GM18505 (cell line): ENCODE measurements around the gene TREH.
A peak's percentile ranks its signal among the peaks of the same experiment; 100 is the strongest.

Experiments
- ATAC-seq: cut with Tn5 transposase; IDR thresholded peaks from one replicate; pipeline ENCODE4 v1.9.1; 2021; ENCODE audit not compliant: unreplicated experiment
- POLR2A ChIP-seq: IDR thresholded peaks from 4 replicates; pipeline ENCODE4 v1.6.1; 2011; ENCODE audit warnings: borderline replicate concordance; ENCODE audit not compliant: insufficient read depth, insufficient read length; ENCODE audit errors: extremely low read depth

The TREH gene

DNA sequence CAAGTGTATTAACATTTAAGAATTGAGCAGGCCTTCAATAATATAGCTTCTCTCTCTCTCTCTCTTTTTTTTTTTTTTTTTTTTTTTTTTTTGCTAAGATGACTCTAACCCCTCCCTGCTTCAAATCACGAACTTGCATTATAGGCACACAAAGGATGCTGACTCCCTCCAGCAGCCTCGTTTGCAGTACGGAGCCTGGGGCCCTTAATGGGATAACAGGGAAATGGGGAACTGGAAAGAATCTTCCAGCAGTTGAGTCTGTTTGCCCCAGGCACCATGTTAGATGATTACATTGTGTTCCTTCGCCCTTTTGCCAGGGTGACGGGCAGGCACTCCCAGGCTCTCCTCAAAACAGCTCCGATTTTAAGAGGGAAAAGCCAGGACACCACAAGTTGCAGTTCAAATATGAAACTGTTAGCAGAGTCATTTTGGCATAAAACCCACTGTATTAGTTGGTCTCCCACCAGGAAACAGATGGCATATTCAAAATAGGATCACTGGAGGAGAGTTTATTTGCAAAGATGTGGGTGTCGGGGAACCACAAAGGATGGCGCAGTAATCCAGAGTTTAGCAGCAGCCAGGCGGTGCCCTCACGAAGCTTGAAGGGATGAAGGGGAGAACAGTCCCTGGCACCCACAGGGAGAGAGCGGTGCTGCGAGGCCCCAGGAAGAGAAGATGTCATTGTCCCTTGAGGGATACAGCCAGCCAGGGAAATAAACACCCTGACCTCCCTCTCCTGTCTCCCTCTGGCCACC, 26.5 kb upstream of the TREH start:
- TF ChIP-seq POLR2A = no peak
- no peak for ATAC-seq

DNA sequence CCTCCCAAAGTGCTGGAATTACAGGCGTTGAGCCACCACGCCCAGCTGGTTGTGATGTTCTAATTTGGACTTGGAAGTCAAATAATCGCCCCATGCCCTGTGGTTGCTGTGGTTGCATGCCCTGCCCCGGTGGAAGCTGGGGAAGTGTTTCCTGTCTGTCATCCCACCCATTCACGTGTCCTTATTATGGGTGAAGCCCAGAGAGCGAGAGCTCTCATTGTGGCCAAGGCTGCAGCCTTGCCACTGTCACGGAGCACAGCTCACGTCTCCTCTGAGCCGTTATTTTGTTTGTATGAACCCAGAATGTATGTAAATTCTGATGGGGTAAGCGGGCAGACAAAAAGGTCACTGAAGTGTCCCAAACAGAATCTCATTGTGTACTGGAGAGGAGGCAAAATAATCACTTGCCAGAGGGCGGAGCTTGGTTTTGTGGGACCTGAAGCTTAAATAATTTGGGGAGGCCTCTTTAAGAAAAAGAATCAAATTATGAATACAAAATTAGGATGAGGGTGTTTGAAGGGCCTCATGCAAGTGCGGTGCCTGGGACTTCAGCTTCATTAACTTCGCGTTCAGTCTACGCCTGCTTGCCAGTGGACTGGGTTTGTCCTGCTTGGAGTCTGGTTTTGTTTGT, 25.8 kb upstream of the TREH start:
- ATAC-seq = no peak

DNA sequence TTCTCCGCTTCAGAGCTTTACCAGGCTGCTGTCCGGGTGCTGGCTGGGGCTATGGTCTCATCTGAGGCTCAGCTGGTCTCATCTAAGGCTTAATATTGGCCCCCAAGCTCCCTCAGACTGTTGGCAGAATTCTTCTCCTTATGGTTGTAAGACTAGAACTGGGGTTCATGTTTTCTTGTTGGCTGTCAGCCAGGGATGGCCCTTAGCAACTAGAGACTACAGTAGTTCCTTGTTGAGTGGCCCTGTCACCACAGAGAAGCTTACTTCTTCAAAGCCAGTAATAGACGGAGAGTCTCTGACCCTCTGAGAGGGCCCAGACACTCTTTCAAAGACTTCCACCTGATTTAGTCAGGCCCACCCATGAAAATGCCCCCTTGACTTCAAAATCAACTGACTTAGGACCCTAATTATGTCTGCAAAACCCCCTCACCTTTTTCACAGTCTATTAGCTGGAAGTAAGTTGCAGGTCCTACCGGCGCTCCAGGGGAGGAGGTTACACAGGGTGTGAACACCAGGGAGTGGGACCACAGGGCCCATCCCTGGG, 24.2 kb upstream of the TREH start:
- no peak for TF ChIP-seq POLR2A
- no peak for ATAC-seq

More for the DNA sequence above, 25.8 kb upstream of the TREH start:
- TF ChIP-seq POLR2A = no peak

- TF ChIP-seq POLR2A = no peak
- no peak for ATAC-seq
Measured at GRCh38 chr11:118699506-118700220, 20.2 kb upstream of the TREH start.

- TF ChIP-seq POLR2A = no peak
- no peak for ATAC-seq
Measured at GRCh38 chr11:118697346-118697745, 17.9 kb upstream of the TREH start.

DNA sequence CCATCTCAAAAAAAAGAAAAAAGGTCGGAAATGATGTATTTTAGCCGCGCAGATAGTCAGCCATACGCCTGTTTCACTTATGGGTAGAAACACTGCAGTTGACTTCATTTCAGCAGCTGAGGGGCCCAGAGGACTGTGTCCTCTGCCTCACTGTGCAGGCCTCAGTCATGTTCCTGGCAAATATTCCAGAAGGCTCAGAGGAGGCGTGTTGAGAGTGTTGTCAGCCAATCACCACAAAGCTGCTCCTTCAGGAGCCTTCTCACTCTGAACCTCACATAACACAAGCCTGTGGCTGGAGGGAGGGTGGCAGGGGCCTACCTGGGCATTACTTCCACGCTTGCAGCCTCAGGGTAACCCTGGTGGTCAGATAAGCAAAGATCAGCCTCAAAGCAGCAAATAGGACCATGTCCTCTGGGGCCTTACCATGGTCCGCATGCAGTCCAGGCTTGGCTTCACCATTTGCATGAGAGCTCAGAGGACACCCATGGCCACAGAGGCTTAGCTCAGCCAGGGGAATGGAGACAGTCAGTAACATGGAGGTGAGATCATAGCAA, 17.3 kb upstream of the TREH start:
- TF ChIP-seq POLR2A = peak; percentile 25
- no peak for ATAC-seq

GRCh38 chr11:118694771-118695170, 15.3 kb upstream of the TREH start:
- no peak for TF ChIP-seq POLR2A
- ATAC-seq = no peak

DNA sequence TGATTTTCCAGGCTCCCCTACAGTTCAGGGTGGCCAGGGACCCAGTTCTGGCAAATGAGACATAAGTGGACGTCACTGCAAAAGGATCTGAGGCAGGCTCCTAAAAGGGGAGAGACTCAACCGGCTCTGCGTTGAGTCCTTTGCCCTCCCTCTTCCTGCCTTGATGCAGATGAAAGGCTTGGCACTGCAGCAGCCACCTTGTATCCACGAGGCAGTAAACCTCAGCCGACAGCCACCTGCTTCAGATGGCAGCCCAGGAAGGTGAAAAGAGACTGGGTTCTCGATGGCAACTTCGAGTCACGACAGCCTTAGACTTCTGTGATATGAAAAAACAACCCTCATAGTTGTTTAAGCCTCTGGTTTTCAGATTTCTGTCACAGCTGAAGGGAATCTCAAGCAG, 14.7 kb upstream of the TREH start:
- no peak for TF ChIP-seq POLR2A
- no peak for ATAC-seq

DNA sequence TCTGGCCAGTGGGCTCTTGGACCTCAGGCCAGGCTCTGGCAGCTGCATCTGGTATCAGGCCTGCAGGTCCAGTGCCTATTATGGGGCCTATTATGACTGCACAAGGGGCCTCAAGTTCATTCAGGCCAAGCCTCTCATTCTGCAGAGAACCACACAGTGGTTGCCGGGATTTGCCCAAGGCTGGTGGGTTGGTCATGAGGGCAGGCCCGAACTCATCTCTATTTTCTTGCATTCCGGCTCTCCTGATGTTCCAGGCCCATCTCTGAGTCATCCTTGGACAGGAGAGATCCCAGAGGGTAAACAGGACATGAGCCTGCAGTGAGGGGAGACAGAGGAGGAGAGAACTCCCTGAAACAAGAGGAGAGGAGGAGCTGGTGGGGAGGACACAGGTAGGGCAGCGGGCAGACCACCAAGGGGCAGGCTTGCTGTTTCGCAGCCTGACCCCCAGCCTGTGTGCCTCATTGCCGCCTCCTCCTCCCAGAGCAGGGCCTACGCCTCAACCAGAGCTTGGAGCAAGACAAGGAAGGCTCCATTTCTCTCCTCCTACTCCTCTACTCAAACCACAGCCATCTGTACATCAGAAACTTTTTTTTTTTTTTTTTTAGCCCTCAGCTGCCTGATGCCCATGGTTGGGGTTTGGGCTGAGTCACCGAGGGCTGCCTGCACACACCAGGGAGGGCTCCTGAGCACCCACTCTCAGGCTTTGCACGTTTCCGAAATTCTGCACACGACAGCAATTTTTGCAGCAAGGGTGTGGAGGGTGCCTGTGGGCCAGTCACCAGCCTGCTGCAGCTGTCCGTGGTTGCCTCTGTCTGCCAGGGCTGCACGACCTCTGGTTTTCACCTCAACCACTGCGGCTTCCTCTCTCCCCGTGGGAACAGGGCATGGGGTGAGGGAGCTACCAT, 12.7 kb upstream of the TREH start:
- ATAC-seq = no peak
- TF ChIP-seq POLR2A = no peak

DNA sequence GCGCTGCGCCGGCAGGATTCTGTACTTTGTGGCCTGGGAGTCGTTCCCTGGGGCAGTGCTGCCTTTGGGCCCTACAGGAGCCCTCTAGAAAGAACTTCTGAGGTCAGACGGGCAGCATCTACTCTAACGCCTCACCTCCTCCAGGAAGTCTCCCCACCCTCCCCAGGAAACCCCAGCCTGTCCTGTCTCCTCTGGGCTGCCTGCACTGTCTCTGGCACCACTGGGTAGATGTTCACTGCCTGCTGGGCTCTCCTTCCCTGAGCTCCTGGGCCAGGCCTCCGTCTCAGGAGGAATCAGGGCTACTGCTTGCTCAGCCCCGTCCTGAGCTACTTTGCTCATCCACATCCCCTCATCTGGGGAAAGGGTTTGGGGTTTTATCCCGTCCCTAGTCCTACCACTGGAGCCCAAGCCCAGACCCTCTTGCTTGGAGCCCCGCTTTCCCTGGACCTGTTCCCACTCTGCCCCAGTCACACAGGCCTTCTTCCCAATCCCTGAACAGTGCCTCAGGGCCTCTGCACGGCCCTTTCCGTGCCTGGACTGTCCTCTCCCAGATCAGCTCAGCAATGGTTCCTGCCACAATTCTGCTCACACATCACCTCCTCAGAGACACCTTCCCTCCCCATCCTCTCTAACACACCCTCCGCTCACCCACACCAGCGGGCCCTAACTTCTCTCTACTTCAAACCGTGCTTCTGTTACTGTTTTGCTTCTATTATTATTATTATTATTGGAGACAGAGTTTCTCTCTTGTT, 11.3 kb upstream of the TREH start:
- TF ChIP-seq POLR2A = no peak
- no peak for ATAC-seq

DNA sequence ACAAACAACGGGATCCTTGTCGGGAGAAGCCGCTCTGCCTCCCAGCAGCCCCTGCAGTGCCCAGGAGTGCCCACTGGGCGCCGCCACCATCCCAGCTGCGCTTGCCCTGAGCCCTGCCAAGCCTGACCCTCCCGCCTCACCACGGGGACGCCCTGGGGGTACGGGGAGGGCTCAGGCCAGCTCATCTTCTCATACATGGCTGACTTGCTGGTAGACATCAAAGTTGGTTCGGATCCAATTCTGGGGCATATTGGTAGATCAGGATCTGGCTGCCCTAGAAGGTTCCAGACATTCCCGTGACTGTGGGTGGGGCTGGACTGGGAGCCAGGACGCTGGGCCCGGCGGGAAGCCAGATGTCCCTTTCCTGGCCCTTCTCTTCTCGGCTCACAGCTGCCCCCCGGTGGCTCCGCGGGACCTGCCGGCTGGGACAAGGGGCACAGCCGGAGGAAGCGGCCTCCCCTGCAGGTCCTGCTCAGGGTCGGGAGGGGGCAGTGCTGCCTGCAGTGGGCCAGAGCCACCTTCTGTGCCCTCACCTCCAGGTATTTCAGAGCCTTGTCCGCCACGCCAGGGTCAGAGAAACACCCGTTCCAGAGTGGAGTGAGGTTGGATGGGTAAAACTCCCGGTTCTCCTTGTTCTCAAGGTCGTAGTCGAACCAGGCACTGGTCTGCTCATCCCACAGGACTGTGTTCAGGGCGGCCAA, 10.6 kb upstream of the TREH start:
- ATAC-seq = peak; percentile 75
- TF ChIP-seq POLR2A = no peak
